Transverse colon (tissue), 4 donors: ENCODE results near the gene PLET1.
A peak's percentile ranks its signal among the peaks of the same experiment; 100 is the strongest.

Experiments
- CTCF ChIP-seq, 5 experiments: fragments of 200-600 bp in 3 of 5; fragments of 450-650 bp in 2 of 5; sonication (generic) in 3 of 5; IDR thresholded peaks; 1 replicate in 2 of 5; 2 replicates in 3 of 5; pipeline ENCODE4 v1.5.1; 2016 to 2017; ENCODE audit warnings: antibody characterized with exemption in 5 of 5, inconsistent platforms in 3 of 5, mild to moderate bottlenecking in 2 of 5, moderate library complexity in 1 of 5
- EP300 ChIP-seq: sonication (generic); formaldehyde crosslinking; IDR thresholded peaks from one replicate; pipeline ENCODE4 v1.6.1; 2017; ENCODE audit warnings: antibody characterized with exemption, low read depth
- POLR2A ChIP-seq: fragments of 450-650 bp; IDR thresholded peaks from one replicate; pipeline ENCODE4 v1.6.1; 2016; ENCODE audit warnings: antibody characterized with exemption, mild to moderate bottlenecking, moderate library complexity
- POLR2AphosphoS5 ChIP-seq, 3 donors: sonication (generic); formaldehyde crosslinking; IDR thresholded peaks; one replicate each; pipeline ENCODE4 v1.6.1; 2016; ENCODE audit warnings: antibody characterized with exemption in 3 of 3

GRCh38 chr11:112229746-112230433 is 30.8 kb downstream of the PLET1 start:
- TF ChIP-seq CTCF (IDR thresholded peaks at IDR 0.05): no peak
- TF ChIP-seq POLR2AphosphoS5 (IDR thresholded peaks at IDR 0.05): peak in 1 of 3 donors; percentile 6
- no peak for TF ChIP-seq POLR2A
- TF ChIP-seq EP300: no peak
